Natural killer cell treated with Interleukin-12 subunit alpha and Interleukin-12 subunit beta and Interleukin-15 and Interleukin-18, amount 100 ng/mL, for 72 hours (primary cell): ENCODE results near the gene GON4L. TPM values are rescaled to one million over a fixed set of nuclear protein-coding genes. Genes with fewer than 3 reads are reported as not detected.
"Not testable (repeated sequence)": the region's sequence is repeated elsewhere in the genome, so short reads cannot be mapped to it uniquely, and the experiment has no call there.

Source experiments
- ATAC-seq, 2 donors: fragments of 150-1000 bp; cut with Tn5 transposase in 1 of 2; sonication (Bioruptor Pico), chemical (Tn5 transposase) in 1 of 2; 2 replicates each; pipeline ENCODE4 v1.10.0; 2021
- DNase-seq: peaks from one replicate; pipeline ENCODE4 v3.0.0; 2022; ENCODE audit warnings: low spot score
- H3K27ac Mint-ChIP-seq, 2 donors: 1 replicate in 1 of 2; 2 replicates in 1 of 2; pipeline ENCODE4 v1.8.0; 2022; ENCODE audit warnings: mixed read lengths in 2 of 2, mild to moderate bottlenecking in 1 of 2, moderate library complexity in 1 of 2
- H3K27me3 Mint-ChIP-seq, 2 donors: 1 replicate in 1 of 2; 2 replicates in 1 of 2; pipeline ENCODE4 v1.8.0; 2022; ENCODE audit warnings: mixed read lengths in 2 of 2
- H3K36me3 Mint-ChIP-seq: one replicate; pipeline ENCODE4 v1.8.0; 2022; ENCODE audit warnings: mixed read lengths
- H3K4me1 Mint-ChIP-seq, 2 donors: 1 replicate in 1 of 2; 2 replicates in 1 of 2; pipeline ENCODE4 v1.8.0; 2022; ENCODE audit warnings: low read depth in 2 of 2, mixed read lengths in 2 of 2, mild to moderate bottlenecking in 1 of 2
- H3K4me3 Mint-ChIP-seq: one replicate; pipeline ENCODE4 v1.8.0; 2022; ENCODE audit warnings: mixed read lengths
- H3K9me3 Mint-ChIP-seq: 2 replicates; pipeline ENCODE4 v1.8.0; 2022; ENCODE audit warnings: mixed read lengths
- total RNA-seq, 2 donors: library from RNA; stranded (reverse); gene quantifications; one replicate each; pipeline ENCODE4 v1.2.3, GENCODE V29; 2022

Gene GON4L
- total RNA-seq, 2 donors from 2014 or later = 91.0 to 124 TPM

DNA sequence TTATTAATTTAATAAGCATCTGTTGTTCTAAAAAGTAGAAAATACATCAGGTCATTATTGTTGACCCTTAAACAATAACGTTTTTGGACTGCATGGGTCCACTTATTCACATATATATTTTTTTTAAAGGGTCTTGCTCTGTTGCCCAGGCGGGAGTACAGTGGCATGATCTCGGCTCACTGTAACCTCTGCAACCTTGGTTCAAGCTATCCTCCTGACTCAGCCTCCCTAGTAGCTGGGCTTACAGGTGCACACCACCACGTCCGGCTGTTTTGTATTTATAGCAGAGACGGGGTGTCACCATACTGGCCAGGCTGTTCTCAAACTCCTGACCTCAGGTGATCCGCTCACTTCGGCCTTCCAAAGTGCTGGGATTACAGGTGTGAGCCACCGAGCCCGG is 115.1 kb downstream of the GON4L start:
- Mint-ChIP-seq H3K27me3 (no peaks in the 10 kb centered on the region), H3K27ac (no peak overlapping the region), H3K36me3 (peaks cover 4% of the 10 kb centered on the region), H3K4me3 (no peak overlapping the region), H3K4me1 (peaks cover 6% of the 10 kb centered on the region in 2 donors), H3K9me3 (no peaks in the 10 kb centered on the region)
- no peak for DNase-seq
- ATAC-seq = no peak

DNA sequence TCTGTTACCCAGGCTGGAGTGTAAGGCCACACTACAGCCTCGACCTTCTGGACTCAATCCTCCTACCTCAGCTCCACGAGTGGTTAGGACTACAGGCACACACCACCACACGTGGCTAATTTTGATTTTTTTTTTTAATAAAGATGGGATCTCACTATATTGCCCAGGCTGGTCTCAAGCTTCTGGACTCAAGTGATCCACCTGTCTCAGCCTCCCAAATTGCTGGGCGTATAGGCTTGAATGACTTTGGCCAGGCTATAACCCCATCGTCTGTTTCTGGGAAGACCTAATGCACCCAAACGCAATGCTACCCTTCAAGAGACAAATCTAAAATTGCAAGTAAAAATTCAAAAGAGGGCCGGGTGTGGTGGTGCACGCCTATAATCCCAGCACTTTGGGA is 116.0 kb downstream of the GON4L start:
- Mint-ChIP-seq H3K4me3 (no peak overlapping the region), H3K36me3 (peaks cover 6% of the 10 kb centered on the region), H3K27me3 (no peaks in the 10 kb centered on the region), H3K27ac (no peak overlapping the region), H3K4me1 (peaks cover 6% of the 10 kb centered on the region in 2 donors), H3K9me3 (no peaks in the 10 kb centered on the region)
- DNase-seq (no peak), ATAC-seq (no peak)

DNA sequence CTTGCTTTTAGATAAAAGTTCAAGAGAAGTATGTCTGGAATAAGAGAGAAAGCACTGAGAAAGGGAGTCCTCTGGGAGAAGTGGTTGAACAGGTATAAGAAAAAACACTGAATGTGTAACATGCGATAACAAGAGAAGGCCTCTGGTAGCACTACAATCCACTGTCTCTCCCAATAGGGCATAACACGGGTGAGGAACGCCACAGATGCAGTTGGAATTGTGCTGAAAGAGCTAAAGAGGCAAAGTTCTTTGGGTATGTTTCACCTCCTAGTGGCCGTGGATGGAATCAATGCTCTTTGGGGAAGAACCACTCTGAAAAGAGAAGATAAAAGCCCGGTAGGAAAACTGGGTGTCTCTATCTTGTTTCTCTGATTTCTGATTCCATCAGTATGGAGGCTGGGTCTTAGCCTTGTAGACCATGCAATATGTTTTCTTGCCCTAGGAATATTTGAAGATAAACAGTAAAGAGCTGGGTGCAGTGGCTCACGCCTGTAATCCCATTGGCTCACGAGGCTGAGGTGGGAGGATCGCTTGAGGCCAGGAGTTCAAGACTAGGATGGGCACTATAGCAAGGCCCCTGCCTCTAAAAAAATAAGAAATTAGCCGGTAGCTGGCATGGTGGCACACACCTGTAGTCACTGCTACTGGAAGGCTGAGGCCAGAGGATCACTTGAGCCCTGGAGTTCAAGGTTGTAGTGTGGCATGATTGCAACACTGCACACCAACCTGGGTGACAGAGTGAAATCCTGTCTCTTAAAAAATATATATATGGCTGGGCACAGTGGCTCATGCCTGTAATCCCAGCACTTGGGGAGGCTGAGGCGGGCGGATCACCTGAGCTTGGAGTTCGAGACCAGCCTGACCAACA is 127.7 kb downstream of the GON4L start:
- peaks cover 9% of the 10 kb centered on the region for H3K36me3 Mint-ChIP-seq
- ATAC-seq = no peak
- no peaks in the 10 kb centered on the region for H3K27me3 Mint-ChIP-seq
- no peaks in the 10 kb centered on the region for H3K9me3 Mint-ChIP-seq
- H3K4me1 Mint-ChIP-seq = peaks cover 0 to 2% of the 10 kb centered on the region in 2 donors
- no peak for DNase-seq
- no peak overlapping the region for H3K4me3 Mint-ChIP-seq
- H3K27ac Mint-ChIP-seq = no peak overlapping the region

DNA sequence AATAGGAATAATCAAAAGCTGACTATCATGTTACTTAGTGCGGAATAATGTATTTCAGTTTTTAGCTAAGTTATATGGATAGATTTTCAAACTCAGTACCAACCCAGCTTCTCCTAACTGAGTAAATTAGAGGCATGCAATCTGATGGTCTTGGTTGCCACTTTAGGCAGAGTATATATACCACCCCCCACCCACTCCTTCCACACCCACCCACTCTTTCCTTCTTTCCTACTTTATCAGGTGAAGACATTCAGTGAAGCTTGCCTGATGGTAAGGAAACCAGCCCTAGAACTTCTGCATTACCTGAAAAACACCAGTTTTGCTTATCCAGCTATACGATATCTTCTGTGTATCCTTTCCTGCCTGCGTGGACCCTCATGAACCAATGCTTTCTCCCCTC is 131.9 kb downstream of the GON4L start:
- Mint-ChIP-seq H3K4me3 (no peak overlapping the region), H3K27me3 (no peaks in the 10 kb centered on the region), H3K9me3 (no peaks in the 10 kb centered on the region), H3K36me3 (no peaks in the 10 kb centered on the region), H3K4me1 (no peaks in the 10 kb centered on the region), H3K27ac (no peak overlapping the region)
- no peak for DNase-seq
- ATAC-seq = no peak

DNA sequence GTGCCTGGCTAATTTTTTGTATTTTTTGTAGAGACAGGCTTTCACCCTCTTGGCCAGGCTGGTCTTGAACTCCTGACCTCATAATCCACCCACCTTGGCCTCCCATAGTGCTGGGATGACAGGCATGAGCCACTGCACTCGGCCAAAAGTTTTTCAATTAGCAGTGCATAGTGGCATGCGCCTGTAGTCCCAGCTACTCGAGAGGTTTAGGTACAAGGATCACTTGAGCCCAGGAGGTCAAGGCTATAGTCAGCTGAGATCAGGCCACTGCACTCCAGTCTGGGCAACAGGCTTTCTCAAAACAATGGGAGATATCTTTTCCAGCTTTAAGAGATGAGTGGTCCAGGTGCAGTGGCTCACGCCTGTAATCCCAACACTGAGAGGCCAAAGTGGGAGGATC is 137.3 kb downstream of the GON4L start:
- Mint-ChIP-seq H3K27me3 (no peaks in the 10 kb centered on the region), H3K9me3 (no peaks in the 10 kb centered on the region), H3K36me3 (no peaks in the 10 kb centered on the region), H3K27ac (no peak overlapping the region), H3K4me3 (no peak overlapping the region), H3K4me1 (peaks cover 0 to 9% of the 10 kb centered on the region in 2 donors)
- ATAC-seq = no peak
- no peak for DNase-seq

DNA sequence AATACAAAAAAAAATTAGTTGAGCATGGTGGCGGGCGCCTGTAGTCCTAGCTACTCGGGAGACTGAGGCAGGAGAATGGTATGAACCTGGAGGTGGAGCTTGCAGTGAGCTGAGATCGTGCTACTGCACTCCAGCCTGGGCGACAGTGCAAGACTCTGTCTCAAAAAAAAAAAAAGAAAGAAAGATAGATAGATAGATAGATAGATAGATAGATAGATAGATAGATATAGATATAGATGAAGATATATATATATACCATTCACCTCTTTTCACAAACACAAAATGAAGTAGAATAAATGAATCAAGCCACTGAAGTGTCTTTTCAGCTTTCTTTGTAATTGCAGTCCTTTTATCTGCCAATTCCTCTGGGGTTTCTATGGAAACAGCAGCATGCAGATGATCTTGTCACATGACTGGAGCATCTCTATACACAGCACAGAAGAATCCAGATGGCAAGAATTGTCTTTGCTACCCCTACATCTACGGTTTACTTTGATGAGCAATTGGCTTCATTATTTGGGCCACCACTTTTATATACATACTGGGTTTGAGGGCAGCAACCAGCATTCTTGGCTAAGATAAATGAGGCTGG is 138.4 kb downstream of the GON4L start:
- not testable (repeated sequence) for DNase-seq, ATAC-seq, H3K36me3 Mint-ChIP-seq, H3K4me3 Mint-ChIP-seq, H3K9me3 Mint-ChIP-seq, H3K27ac Mint-ChIP-seq, H3K27me3 Mint-ChIP-seq
- H3K4me1 Mint-ChIP-seq = peaks cover 0 to 13% of the 10 kb centered on the region in 2 donors

DNA sequence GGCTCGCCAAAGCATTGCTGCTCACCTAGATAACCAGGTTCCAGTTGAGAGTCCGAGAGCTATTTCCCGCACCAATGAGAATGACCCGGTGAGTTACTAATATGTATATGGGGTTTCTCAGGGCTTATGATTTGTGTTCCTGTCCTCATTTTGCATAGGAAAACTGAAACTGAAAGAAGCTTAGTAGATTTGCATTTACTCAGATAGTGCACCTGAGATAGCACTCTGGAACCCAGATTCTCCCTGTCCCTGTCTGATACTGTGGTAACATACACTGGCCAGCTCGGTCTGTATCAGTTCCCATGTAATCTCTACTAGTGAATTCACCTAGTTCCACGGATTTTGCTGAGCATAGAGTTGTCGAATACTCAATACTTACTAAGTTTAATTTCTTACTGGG is 140.0 kb downstream of the GON4L start:
- no peak overlapping the region for H3K27ac Mint-ChIP-seq
- peaks cover 0 to 13% of the 10 kb centered on the region in 2 donors for H3K4me1 Mint-ChIP-seq
- peaks cover 6% of the 10 kb centered on the region for H3K36me3 Mint-ChIP-seq
- no peak for DNase-seq
- ATAC-seq = peak in 1 of 2 donors; percentile 51
- H3K9me3 Mint-ChIP-seq = no peaks in the 10 kb centered on the region
- no peaks in the 10 kb centered on the region for H3K27me3 Mint-ChIP-seq
- no peak overlapping the region for H3K4me3 Mint-ChIP-seq

DNA sequence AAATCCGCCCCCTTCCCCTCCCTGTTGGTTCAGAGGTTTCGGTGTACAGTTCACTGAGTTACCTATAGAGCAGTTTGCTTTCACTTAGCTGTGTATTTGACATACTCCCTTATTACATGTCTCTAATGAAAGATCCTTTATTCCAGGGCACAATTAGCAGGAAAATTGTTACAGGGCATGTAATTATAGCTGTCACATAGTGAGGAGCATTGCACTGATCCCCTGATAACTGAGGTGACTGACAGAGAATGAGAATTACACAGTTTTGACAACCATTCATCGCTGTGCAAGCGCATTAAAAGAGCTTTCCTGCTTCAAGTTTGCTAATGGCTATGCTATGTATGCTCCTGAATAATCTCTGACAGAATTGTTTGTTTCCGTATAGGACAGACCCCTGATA is 141.2 kb downstream of the GON4L start:
- H3K36me3 Mint-ChIP-seq = peaks cover 6% of the 10 kb centered on the region

DNA sequence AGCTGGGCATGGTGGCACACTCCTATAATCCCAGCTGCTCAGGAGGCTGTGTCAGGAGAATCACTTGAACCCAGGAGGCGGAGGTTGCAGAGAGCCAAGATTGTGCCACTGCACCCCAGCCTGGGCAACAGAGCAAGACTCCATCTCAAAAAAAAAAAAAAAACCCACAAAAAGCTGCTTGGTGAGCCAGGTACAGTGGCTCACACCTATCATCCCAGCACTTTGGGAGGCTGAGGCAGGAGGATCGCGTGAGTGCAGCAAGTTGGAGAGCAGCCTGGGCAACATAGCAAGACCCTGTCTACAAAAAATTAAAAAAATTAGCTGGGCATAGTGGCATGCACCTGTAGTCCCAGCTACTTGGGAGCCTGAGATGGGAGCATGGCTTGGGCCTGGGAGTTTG is 142.0 kb downstream of the GON4L start:
- not testable (repeated sequence) for ATAC-seq, H3K9me3 Mint-ChIP-seq, H3K27me3 Mint-ChIP-seq, H3K27ac Mint-ChIP-seq, H3K4me3 Mint-ChIP-seq, H3K36me3 Mint-ChIP-seq, DNase-seq
- peaks cover 0 to 13% of the 10 kb centered on the region in 2 donors for H3K4me1 Mint-ChIP-seq

More for the DNA sequence above, 141.2 kb downstream of the GON4L start:
- H3K27ac Mint-ChIP-seq = no peak overlapping the region
- H3K4me3 Mint-ChIP-seq = no peak overlapping the region
- no peaks in the 10 kb centered on the region for H3K9me3 Mint-ChIP-seq
- DNase-seq (no peak), ATAC-seq (no peak)
- peaks cover 0 to 13% of the 10 kb centered on the region in 2 donors for H3K4me1 Mint-ChIP-seq
- H3K27me3 Mint-ChIP-seq = no peaks in the 10 kb centered on the region

DNA sequence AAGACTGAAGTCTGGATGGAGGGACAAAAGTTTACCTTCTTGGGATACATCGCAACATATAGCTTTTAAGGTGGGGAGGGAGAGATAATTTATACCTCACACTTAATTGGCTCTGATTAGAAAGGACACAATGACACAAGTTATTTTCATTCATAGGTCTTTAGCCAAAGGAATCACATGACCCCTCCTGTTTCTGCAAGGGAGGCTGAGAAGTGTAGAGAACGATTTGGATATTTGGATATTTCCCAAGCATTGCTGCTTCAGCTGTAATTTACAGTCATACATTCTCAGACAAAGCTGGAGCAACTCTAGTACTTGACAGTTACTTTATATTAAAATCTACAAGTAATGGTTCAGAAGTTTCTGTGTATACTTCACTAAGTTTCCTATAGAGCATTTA is 143.9 kb downstream of the GON4L start:
- H3K27ac Mint-ChIP-seq = no peak overlapping the region
- H3K4me3 Mint-ChIP-seq = no peak overlapping the region
- peaks cover 2 to 14% of the 10 kb centered on the region in 2 donors for H3K4me1 Mint-ChIP-seq
- ATAC-seq = no peak
- H3K27me3 Mint-ChIP-seq = no peaks in the 10 kb centered on the region
- peaks cover 6% of the 10 kb centered on the region for H3K36me3 Mint-ChIP-seq
- no peak for DNase-seq
- no peaks in the 10 kb centered on the region for H3K9me3 Mint-ChIP-seq

DNA sequence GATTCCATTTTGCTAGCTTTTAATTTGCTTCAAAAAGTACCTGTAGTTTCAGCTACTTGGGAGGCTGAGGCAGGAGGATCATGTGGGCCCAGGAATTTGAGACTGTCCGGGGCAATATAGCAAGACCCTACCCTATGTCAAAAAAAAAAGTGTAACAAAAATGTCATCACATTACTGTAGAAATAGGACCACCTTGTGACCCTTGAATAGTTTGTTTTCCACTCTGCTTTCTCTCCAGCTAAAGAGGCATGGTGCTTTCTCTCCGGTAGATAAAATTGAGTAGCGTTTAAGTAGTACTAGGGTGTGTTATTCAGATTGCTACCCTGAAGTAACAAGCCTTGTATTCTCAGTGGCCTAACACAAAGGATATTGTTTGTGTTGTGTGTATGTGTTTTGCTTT is 144.4 kb downstream of the GON4L start:
- not testable (repeated sequence) for H3K36me3 Mint-ChIP-seq, ATAC-seq, H3K27me3 Mint-ChIP-seq, H3K4me3 Mint-ChIP-seq, H3K27ac Mint-ChIP-seq, DNase-seq, H3K9me3 Mint-ChIP-seq
- peaks cover 6 to 18% of the 10 kb centered on the region in 2 donors for H3K4me1 Mint-ChIP-seq

DNA sequence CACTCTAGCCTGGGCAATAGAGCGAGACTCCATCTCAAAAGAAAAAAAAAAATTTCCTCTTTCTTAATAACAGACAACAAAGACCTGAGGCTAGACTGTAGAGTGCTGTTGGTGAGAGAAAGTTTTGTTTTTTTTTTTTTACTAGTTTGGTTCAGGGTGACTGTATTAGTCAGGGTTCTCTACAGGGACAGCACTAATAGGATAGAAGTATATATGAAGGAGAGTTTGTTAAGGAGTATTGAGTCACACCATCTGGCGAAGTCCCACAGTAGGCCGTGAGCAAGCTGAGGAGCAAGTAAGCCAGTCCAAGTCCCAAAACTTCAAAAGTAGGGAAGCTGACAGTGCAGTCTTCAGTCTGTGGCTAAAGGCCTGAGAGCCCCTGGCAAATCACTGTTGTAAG is 145.6 kb downstream of the GON4L start:
- H3K9me3 Mint-ChIP-seq = not testable (repeated sequence)

DNA sequence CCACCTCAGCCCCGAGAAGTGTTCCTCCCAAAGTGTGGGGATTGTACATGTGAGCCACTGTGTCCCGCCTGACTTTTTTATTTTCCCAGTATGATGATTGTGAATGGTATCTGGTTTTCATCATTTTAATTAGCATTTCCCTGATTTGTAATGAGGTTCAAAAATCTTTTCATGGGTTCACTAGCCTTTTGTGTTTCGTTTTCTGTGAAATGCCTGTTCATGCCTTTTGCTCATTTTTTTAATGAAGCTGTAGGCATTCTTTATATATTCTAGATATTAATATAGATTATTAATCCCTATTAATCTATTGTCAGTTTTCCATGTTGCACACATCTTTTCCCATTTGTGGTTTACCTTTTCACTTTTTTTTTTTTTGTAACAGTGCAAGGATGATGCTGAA is 147.6 kb downstream of the GON4L start:
- DNase-seq = no peak
- no peak for ATAC-seq
- no peak overlapping the region for H3K27ac Mint-ChIP-seq
- H3K9me3 Mint-ChIP-seq = no peaks in the 10 kb centered on the region
- H3K4me3 Mint-ChIP-seq = no peak overlapping the region
- no peaks in the 10 kb centered on the region for H3K27me3 Mint-ChIP-seq
- H3K36me3 Mint-ChIP-seq = peaks cover 6% of the 10 kb centered on the region
- peaks cover 12 to 17% of the 10 kb centered on the region in 2 donors for H3K4me1 Mint-ChIP-seq

More for the DNA sequence above, 145.6 kb downstream of the GON4L start:
- peaks cover 8 to 18% of the 10 kb centered on the region in 2 donors for H3K4me1 Mint-ChIP-seq
- not testable (repeated sequence) for ATAC-seq, H3K27me3 Mint-ChIP-seq, H3K36me3 Mint-ChIP-seq, H3K4me3 Mint-ChIP-seq, DNase-seq, H3K27ac Mint-ChIP-seq

DNA sequence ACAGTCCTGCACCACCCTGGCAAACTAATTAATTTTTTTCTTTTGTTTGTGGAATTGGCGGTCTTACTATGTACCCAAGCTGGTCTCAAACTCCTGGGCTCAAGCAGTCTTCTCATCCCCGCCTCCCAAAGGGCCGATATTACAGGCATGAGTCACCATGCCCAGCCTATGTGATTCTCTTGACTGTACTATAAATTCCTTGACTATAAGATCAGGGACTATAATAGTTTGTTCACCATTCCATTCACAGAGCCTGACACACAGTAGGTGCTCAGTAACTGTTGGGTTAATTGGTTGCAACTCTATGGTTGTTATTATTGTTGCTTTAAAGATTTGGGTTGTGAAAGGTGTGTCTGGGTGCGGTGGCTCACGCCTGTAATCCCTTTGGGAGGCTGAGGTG is 150.9 kb downstream of the GON4L start:
- Mint-ChIP-seq H3K36me3 (no peaks in the 10 kb centered on the region), H3K27ac (no peak overlapping the region)

More for the DNA sequence above, 150.9 kb downstream of the GON4L start:
- H3K4me1 Mint-ChIP-seq = peaks cover 13 to 21% of the 10 kb centered on the region in 2 donors
- no peaks in the 10 kb centered on the region for H3K9me3 Mint-ChIP-seq
- no peak for DNase-seq
- H3K27me3 Mint-ChIP-seq = no peaks in the 10 kb centered on the region
- no peak overlapping the region for H3K4me3 Mint-ChIP-seq
- no peak for ATAC-seq
